ENCODE data around the gene ETF1.

GRCh38 chr5:138570871-138571270, 27.8 kb upstream of the ETF1 start:
- no peak for TF ChIP-seq TAF7 (tag; IDR thresholded peaks at IDR 0.05)
- no peak for TF ChIP-seq PPARD (CRISPR knock-in tag; IDR thresholded peaks at IDR 0.05)
- TF ChIP-seq, protein P1, sequence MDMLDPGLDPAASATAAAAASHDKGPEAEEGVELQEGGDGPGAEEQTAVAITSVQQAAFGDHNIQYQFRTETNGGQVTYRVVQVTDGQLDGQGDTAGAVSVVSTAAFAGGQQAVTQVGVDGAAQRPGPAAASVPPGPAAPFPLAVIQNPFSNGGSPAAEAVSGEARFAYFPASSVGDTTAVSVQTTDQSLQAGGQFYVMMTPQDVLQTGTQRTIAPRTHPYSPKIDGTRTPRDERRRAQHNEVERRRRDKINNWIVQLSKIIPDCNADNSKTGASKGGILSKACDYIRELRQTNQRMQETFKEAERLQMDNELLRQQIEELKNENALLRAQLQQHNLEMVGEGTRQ (CRISPR knock-in tag; IDR thresholded peaks at IDR 0.05): no peak
- TF ChIP-seq POLR2AphosphoS5 (IDR thresholded peaks at IDR 0.05; ENCODE audit: control insufficient read depth, insufficient read depth, low read depth, low read length): no peak
- TF ChIP-seq, protein P2, sequence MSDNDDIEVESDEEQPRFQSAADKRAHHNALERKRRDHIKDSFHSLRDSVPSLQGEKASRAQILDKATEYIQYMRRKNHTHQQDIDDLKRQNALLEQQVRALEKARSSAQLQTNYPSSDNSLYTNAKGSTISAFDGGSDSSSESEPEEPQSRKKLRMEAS (CRISPR knock-in tag; IDR thresholded peaks at IDR 0.05): no peak
- no peak for TF ChIP-seq SIN3A (IDR thresholded peaks at IDR 0.05; ENCODE audit: borderline replicate concordance in 2 of 2, control insufficient read depth in 1 of 2, low read depth in 2 of 2, low read length in 2 of 2)
- no peak for TF ChIP-seq TCF3 (CRISPR knock-in tag; IDR thresholded peaks at IDR 0.05)
- no peak for TF ChIP-seq TAF1 (IDR thresholded peaks at IDR 0.05; ENCODE audit: control insufficient read depth, extremely low read depth, insufficient read depth, low read length, severe bottlenecking)
- no peak for TF ChIP-seq ETV6 (IDR thresholded peaks at IDR 0.05; ENCODE audit: borderline replicate concordance in 1 of 2, low read depth in 2 of 2, low read length in 1 of 2)
- TF ChIP-seq ETV6 (CRISPR knock-in tag; IDR thresholded peaks at IDR 0.05; ENCODE audit: borderline replicate concordance): no peak
